ENCODE measurements around the gene GRIN2A. TPM values are rescaled to one million over a fixed set of nuclear protein-coding genes. Genes with fewer than 3 reads are reported as not detected.

Gene GRIN2A
- polyA plus RNA-seq, 1 donor (not counting 4 experiments of a cell fraction or from before 2014, with no cell fraction given): 0.01 TPM

DNA sequence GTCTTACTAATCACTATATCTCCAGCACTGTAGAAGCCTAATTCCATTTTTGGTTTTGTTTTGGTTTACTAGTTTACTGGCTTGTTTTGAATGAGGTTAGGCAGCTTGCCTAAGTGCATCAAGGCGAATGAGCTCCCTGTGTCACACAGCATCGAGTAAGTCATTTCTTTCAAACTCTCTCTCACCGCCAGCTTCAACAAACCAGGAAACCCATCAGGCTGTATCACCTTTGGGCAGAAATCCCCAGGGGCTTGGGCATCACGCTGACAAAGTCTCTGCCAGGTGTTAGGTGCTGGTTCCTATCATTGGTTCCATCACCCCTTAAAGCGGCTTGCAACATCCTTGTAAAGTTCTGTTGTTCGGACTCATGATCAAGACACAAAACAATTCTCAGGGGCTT, 226.6 kb downstream of the GRIN2A start:
- Histone ChIP-seq H3K27ac (ENCODE audit: control insufficient read depth, insufficient read depth, low read length) (no peak overlapping the region), H2AFZ (ENCODE audit: control insufficient read depth, low read length) (no peak overlapping the region), H4K20me1 (ENCODE audit: control insufficient read depth, extremely low read depth, insufficient read depth, low read length) (no peaks in the 10 kb centered on the region), H3K4me1 (ENCODE audit: control insufficient read depth, extremely low read depth, insufficient read depth, low read length) (no peaks in the 10 kb centered on the region), H3K36me3 (ENCODE audit: control insufficient read depth in 2 of 2, extremely low read depth in 1 of 2, insufficient read depth in 2 of 2, low read length in 2 of 2) (no peaks in the 10 kb centered on the region), H3K27me3 (ENCODE audit: control insufficient read depth, extremely low read depth, insufficient read depth, low read length) (no peaks in the 10 kb centered on the region), H3K9ac (ENCODE audit: control insufficient read depth, extremely low read depth, insufficient read depth, low read length) (no peak overlapping the region), H3K4me3 (ENCODE audit: control insufficient read depth in 2 of 3, extremely low read depth in 1 of 3, insufficient read depth in 2 of 3, low read depth in 1 of 3, low read length in 3 of 3) (no peak overlapping the region), H3K79me2 (ENCODE audit: control insufficient read depth, insufficient read depth, low read length) (no peaks in the 10 kb centered on the region), H3K9me3 (ENCODE audit: control insufficient read depth, low read depth, low read length) (no peaks in the 10 kb centered on the region), H3K9me1 (ENCODE audit: control insufficient read depth, extremely low read depth, insufficient read depth, low read length) (no peaks in the 10 kb centered on the region), H3K4me2 (ENCODE audit: control insufficient read depth, extremely low read depth, insufficient read depth, low read depth, low read length) (no peak overlapping the region)
- dilution Hi-C loops (cut with MboI; ENCODE audit: extremely low pct_ligation_motif_present, low sequenced_read_pairs): no loop called here
- FAIRE-seq (no peak), DNase-seq (ENCODE audit: low read depth, low spot score) (no peak)
- no peak for TF ChIP-seq EZH2 (IDR thresholded peaks at IDR 0.05; ENCODE audit: low read length)
- TF ChIP-seq, protein P1, sequence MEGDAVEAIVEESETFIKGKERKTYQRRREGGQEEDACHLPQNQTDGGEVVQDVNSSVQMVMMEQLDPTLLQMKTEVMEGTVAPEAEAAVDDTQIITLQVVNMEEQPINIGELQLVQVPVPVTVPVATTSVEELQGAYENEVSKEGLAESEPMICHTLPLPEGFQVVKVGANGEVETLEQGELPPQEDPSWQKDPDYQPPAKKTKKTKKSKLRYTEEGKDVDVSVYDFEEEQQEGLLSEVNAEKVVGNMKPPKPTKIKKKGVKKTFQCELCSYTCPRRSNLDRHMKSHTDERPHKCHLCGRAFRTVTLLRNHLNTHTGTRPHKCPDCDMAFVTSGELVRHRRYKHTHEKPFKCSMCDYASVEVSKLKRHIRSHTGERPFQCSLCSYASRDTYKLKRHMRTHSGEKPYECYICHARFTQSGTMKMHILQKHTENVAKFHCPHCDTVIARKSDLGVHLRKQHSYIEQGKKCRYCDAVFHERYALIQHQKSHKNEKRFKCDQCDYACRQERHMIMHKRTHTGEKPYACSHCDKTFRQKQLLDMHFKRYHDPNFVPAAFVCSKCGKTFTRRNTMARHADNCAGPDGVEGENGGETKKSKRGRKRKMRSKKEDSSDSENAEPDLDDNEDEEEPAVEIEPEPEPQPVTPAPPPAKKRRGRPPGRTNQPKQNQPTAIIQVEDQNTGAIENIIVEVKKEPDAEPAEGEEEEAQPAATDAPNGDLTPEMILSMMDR (optimal IDR thresholded peaks at IDR 0.05 in 1 of 3, IDR thresholded peaks at IDR 0.05 in 1 of 3, conservative IDR thresholded peaks at IDR 0.05 in 1 of 3; ENCODE audit: extremely low read depth in 1 of 3, insufficient read depth in 2 of 3, low read length in 3 of 3): no peak

DNA sequence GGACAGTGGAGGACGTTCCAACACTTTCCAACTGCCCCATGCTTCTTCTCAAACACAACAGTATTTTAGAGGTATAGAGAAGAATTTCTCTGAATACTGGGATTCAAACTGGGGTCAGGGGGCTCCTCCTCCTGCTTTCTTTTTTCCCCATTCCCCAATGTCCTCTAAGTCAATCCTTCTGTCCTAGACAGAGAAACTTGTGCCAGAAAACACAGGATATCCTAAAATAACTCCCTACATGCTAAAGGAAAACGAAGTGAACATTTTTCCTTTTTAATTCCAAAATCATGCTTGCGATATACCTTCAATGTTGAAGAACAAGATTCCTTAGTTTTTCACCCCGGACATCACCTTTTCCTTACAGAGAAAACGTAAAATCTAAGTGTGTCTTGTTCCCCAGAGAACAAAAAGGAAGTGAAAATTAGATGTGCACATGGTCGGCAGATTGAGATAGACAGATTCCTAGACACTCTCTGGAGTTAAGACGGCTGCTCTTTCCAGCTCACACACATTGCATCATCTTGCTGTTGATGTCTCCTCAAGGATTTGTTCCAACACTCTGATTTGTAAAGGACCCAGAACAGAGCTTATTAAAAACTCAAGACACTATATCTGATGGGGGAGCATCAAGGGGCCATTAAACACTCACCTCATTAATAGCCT, 228.2 kb downstream of the GRIN2A start:
- H3K79me2 ChIP-seq (ENCODE audit: control insufficient read depth, insufficient read depth, low read length): no peaks in the 10 kb centered on the region
- H3K4me2 ChIP-seq (ENCODE audit: control insufficient read depth, extremely low read depth, insufficient read depth, low read depth, low read length): no peak overlapping the region
- TF ChIP-seq, protein P1 (optimal IDR thresholded peaks at IDR 0.05 in 1 of 3, IDR thresholded peaks at IDR 0.05 in 1 of 3, conservative IDR thresholded peaks at IDR 0.05 in 1 of 3; ENCODE audit: extremely low read depth in 1 of 3, insufficient read depth in 2 of 3, low read length in 3 of 3): no peak
- no peak for TF ChIP-seq EZH2 (IDR thresholded peaks at IDR 0.05; ENCODE audit: low read length)
- no peak for DNase-seq (ENCODE audit: low read depth, low spot score)
- no peak overlapping the region for H2AFZ ChIP-seq (ENCODE audit: control insufficient read depth, low read length)
- no peak overlapping the region for H3K4me3 ChIP-seq (ENCODE audit: control insufficient read depth in 2 of 3, extremely low read depth in 1 of 3, insufficient read depth in 2 of 3, low read depth in 1 of 3, low read length in 3 of 3)
- no peaks in the 10 kb centered on the region for H4K20me1 ChIP-seq (ENCODE audit: control insufficient read depth, extremely low read depth, insufficient read depth, low read length)
- no peak for FAIRE-seq
- peaks cover 2% of the 10 kb centered on the region for H3K9me3 ChIP-seq (ENCODE audit: control insufficient read depth, low read depth, low read length)
- H3K4me1 ChIP-seq (ENCODE audit: control insufficient read depth, extremely low read depth, insufficient read depth, low read length): no peaks in the 10 kb centered on the region
- H3K9me1 ChIP-seq (ENCODE audit: control insufficient read depth, extremely low read depth, insufficient read depth, low read length): no peaks in the 10 kb centered on the region
- no peaks in the 10 kb centered on the region for H3K36me3 ChIP-seq (ENCODE audit: control insufficient read depth in 2 of 2, extremely low read depth in 1 of 2, insufficient read depth in 2 of 2, low read length in 2 of 2)
- no peak overlapping the region for H3K27ac ChIP-seq (ENCODE audit: control insufficient read depth, insufficient read depth, low read length)
- no peaks in the 10 kb centered on the region for H3K27me3 ChIP-seq (ENCODE audit: control insufficient read depth, extremely low read depth, insufficient read depth, low read length)
- dilution Hi-C loops (cut with MboI; ENCODE audit: extremely low pct_ligation_motif_present, low sequenced_read_pairs): no loop called here
- H3K9ac ChIP-seq (ENCODE audit: control insufficient read depth, extremely low read depth, insufficient read depth, low read length): no peak overlapping the region

Measured in keratinocyte (primary cell).